Stimulated activated CD8-positive, alpha-beta memory T cell treated with anti-CD3 and anti-CD28 coated beads, Interleukin-7, amount 100 ng/mL, for 1 hour (primary cell): ENCODE results near the gene DAND5.

Source experiments
- DNase-seq, 2 donors: peaks; one replicate each; pipeline ENCODE4 v3.0.0-alpha.2; 2020; ENCODE audit warnings: low read depth in 2 of 2

The DAND5 gene

DNA sequence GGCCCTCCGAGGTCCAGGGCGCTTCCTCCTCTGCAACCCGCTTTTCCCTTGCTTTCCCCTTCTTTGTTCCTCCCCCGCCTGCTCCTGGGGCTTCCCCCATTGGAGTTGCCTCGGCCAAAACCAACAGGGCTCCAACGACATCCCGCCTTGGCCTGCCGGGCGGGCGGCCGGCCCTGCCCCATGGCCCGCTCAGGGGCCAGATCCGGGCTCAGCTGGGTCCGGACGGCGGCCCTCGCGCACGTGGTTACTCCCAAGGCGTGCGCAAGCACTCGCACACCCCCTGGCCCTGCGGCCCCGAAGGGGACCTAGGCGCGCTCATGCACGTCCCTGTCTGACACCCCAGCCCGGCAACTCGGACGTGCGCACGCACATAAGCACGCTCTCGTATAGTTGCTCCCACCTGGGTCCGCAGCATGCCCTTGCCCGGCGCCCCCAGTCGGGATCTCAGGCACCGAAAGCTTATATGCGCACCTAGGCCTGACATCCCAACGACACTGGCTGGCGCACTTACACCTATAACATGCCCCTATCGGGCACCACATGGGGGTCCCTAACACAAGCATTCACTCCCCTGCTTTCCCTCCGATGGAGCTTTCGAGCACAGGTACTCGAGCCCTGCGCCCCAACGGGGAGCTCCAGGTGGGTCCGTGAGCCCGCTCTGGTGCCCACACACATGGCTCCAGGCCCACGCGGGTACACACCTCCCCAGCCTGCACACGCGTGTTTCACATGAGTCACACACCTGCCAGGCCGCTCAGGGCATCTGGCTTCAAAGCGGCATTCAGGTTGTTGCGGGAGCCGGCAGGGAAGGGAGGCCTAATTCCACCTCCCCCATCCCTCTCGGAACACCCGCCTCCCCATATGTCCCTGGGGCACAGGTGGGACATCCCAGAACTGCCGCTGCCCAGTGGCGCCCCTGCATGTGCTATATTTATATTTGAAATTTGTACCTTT lies 40.9 kb downstream of the DAND5 start:
- DNase-seq, result no peak

DNA sequence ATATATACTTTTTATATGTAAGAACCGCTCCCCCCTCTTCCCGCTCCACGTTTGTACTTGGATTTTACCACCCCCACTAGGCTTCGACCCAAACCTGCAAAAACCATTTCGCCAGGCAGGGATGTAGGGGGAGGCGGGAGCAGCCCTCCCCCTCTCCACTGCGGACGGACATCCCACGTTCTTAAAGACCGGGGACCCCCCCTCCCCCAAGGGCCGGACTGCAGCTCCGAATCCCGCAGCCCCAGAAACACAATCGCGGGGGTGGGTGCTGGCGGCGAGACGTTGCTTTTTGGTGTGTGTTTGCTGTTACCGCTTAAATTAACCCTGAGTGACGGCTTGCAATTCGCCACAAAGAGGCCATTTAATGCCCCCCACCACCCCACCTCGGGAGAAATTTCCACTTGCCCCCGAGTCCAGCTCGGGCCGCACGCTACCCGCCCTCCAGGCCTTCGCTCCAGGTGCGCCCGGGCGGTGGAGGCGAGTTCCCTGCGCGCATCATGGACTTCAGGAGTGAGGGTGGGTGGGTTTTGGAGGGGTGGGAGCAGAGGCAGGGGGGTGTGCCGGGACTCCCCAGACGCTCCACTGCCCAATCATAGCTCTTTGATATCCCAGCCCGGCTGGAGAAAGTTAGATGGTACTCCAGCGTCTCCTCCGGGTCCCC lies 41.7 kb downstream of the DAND5 start:
- DNase-seq, result no peak

DNA sequence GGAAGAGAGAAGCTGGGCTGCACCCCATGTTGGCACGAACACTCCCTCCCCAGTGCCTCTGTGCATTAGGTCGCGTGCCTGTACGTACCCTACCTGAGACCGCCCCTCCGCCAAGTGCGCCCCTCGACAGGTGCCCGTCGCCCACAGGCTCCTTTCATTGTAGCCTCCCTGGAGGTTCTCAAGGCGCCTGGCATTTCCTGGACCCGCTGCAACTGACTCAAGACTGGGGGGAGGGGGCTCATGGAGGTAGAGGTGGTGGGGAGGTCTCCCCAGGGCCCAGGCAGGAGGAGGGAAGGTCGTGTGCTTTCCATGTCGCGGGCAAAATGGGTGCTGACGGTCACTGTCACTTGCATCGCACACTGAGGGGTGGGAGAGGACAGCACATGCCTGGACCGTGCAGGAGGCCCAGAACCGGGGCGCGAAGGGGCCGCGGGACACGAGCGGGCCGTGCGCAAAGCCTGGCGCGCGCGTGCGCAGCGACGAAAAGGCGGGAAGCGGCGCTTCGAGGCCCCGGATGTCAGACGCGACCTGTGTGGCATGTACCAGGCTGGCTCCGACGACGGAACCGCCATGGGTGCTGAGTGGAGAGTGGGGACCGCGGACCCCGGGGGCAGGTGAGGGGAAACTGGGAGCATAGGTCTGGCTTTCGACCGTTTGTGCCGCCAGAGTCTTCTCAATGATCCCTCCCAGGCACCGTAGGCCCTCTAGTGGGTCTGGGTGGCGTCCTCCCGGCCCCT lies 42.4 kb downstream of the DAND5 start:
- no peak for DNase-seq

DNA sequence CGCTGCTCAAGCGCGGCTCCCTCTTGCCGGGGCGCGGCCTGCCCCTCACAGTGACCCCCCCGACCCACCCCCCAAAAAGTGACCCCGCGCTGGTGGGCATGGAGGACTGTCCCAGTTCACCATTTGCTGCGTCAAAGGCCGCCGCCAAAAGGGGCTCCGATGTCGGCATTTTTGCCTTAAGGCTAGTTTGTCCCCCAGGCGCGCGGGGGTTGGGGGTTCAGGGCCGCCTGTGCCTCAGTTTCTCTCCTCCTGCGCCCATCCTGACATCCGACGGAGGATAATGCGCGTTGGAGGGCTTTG lies 43.0 kb downstream of the DAND5 start:
- no peak for DNase-seq

DNA sequence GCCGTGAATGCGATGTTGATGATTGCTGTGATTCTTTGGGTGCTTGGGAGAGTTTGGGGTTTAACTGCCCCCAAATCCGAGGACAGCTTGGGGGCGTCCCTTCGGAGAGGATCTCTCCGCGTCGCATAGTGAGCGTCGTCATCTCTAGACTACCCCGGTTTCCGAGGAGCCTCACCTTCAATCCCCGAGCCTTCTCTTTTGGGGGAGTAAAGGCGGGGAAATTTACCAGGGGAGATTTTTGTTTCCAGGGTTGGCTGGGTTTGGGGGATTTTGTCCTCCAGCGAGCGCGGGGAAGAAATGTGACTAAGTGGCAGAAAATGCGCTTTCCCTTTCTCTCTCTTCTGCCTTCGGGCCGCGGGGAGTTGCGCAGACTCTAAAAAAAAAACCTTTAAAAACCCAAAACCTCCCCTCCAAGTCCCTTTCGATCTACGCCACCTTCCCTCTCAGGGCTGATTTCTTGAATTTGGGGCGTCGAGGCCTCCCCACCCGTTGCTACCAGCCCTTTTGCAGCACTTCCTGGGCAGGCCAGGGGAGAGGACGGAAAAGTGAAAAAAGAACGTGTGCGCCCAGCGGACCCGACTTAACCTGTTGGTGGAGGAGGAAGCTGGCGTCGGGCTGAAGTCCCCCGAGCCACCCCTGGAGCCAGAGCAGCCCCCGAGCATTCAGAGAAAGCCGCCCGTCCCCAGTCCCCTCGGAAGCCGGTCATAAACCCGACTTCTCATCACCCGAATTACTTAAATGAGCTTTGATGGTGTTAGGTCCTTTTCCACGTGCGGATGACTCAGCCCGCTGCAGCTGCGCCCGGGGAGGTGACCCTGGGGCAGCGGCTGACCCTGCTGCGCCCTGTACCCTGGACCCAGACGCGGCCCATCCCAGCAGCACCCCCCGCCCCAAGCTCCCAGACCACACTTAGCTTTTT lies 43.6 kb downstream of the DAND5 start:
- no peak for DNase-seq

DNA sequence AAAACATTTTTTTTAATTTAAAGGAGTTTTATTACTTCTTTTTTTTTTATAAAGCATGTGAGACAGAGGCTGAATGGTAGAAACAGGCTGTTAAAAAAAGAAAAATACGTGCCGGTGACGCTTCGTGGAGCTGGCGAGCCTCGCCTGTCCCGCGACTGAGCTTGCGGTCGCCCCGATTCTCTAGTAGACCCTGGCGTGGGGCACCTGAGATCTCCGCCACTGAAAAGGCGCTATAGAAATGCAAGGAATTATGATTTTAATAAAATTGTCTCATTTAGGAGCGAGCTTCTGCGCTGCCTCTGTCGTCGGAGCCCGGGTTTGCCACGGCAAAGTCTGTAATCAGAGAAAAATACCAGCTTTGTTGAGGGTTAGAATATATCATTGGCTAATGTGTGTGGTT lies 44.3 kb downstream of the DAND5 start:
- no peak for DNase-seq

DNA sequence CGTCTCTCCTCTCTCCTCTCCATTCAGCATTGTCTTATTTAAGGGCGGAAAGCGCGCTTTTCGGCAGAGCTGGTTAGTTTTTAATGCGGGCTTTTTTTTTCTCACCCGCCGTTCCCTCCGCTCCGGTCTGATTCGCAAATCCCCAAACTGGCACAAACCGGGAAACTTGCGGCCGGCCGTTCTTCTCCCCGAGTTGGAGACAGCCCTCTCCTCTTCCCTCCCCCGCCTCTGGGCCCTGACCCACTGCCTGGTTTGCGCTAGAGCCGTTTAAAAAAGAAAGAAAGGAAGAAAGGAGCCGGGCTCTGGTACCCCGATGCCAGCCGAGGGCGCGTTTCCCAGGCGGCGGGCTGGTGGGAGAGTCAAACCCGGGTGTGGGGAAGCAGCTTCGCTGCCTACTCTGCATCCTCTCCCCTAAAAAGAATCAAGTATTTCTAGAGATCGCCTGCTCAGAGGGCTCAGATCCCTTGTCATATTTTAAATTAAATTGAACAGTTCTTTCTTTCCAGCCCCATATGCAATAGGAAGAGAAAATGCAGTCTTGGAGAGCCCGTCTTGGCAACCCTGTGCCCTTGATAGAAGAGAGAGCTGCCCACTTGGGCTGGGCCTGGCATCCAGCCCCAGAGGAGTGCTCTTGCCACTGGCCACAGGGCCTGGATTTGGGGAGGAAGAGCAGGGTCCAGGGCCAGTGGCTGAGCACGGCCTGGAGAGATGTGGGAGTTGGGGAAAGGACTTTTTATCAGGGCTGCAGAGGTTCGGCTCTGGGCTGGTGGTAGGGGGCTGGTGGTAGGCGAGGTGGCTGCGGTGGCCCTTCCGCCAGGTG lies 44.9 kb downstream of the DAND5 start:
- no peak for DNase-seq

DNA sequence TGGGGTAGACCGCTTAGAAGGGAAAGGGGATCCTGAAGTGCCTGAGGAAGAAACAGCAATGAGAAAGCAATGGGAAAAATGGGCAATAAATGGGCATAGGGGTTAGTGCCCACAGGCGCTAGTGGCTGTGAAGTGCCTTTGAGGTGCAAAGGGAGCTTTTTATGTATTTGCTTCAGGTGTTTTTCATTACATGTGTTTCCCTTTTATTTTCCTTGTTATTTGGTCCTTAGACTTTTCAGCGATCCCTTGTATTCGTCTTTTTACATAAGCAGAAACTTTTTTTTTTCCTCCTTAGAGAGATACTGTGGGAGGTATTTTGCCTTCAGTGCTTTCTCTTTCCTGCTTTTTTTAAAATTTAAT lies 45.5 kb downstream of the DAND5 start:
- no peak for DNase-seq

DNA sequence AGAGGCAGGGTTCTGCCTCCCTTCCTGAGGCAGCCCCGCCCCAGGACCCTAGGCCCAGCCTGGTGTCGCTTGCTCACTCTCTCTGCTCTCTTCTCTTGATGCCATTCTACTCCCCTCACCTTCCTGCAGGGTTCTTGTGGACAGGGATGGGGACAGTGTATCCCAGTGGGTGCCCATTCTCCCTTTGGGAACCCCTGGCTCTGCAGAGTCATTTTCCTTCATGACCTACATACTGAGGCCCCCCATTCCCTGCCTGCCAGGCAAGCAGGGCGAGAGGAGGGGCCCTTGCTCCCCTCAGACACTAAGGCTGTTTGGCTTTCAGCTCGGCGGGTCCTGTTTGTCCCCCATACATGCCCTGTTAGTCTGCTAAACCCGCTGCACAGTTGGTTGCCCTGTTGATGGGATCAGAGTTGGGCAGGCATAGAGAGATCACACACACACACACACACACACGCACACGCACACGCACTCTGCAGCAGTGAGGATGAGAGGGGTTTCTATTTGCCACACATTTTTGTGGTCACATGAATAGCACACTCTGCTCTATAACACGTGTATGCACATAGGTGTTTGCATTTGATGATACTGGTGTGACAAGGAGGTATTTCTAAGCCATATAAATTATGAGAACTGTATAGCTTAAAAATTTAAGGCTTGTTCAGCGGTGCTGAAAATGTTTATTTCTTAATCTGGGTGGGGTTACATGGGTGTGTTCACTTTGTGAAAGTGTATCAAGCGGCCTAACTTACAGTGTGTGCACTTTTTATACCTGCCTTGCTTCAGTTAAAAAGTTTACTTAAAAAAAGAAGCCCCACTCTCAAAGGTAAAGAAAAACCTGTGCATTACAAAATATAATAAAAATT lies 46.2 kb downstream of the DAND5 start:
- DNase-seq, result no peak

DNA sequence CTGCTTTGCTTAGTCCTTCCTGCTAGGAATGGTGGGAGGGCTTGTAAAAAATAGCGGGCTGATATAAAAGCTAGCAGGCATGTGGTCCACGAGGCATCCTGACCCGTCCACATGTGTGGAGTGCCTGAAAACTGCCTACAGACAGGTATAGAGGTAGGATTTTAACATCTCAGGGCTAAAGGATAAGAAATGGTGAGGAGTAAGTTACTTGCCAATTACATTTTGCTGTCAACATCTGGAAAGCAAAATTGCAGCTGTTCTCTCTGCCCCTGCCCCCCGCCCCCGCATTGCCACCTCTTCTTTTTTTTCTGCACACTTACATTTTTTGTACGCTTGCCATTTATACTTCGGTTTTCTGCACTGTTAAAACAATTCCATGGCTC lies 46.9 kb downstream of the DAND5 start:
- DNase-seq, result no peak

DNA sequence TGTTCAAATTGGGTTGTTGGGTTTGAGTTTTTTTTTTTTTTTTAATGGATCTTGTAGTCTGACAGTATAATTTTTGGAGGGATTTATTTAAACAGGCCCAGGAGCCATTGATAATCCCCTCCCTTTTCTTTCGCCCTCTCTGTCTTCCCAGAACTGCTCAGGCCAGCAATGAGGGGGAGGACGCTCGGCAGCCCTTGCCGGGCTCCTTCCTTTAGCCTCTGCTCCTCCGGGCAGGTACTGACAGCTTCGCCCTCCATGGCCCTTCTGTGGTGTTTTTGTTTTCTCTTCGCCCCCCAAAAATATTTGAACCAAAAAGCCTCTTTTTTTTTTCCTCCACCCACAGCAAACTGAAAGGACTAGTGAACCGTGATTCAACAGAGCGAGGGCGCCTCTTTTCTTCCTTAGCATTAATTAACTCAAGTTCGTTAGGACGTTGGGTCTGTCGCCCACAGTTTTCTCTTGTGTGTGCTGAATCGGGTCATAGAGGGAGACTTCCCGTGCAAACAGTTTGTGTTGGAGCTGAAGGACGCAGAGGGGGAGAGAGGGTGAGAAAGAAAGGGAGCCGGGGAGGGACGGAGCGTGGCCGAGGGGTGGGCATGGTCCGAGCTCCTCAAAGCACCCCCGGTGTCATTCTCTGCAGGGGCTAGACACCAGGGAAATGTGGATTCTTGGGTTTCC lies 47.4 kb downstream of the DAND5 start:
- no peak for DNase-seq

DNA sequence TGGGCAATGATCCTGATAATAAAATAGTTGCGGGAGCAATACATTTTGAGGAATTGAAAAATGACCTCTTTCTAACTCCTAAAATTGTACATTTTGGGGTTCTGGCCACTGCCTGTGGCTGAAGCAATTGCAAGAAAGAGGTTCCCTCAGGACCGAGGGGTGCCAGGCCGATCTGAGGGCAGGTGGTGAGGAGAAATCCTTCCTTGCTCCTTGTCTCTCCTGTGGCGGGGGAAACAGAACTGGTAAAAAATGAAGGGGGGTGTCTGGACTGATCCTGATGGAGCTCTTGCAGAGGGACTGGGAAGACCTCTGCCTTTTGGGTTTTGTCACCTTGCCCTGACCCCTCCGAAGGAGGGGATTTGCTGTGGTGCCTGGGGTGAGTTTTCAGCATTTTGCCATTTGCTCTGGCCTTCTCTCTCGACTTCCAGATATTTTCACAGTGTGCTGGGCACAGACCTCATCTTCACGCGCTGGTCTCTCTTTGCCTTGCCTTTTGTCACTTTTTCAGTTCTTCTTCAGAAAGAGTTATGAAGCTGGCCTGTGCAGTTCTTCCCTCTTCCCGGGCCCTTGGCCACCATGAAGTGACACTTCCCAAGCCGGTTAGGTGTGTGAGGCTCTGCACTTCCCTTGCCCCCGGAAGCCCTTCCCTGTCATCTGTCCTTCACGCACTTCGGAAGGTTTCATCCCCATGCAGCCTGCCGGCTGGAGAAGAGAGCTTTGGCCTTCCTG lies 48.1 kb downstream of the DAND5 start:
- no peak for DNase-seq

DNA sequence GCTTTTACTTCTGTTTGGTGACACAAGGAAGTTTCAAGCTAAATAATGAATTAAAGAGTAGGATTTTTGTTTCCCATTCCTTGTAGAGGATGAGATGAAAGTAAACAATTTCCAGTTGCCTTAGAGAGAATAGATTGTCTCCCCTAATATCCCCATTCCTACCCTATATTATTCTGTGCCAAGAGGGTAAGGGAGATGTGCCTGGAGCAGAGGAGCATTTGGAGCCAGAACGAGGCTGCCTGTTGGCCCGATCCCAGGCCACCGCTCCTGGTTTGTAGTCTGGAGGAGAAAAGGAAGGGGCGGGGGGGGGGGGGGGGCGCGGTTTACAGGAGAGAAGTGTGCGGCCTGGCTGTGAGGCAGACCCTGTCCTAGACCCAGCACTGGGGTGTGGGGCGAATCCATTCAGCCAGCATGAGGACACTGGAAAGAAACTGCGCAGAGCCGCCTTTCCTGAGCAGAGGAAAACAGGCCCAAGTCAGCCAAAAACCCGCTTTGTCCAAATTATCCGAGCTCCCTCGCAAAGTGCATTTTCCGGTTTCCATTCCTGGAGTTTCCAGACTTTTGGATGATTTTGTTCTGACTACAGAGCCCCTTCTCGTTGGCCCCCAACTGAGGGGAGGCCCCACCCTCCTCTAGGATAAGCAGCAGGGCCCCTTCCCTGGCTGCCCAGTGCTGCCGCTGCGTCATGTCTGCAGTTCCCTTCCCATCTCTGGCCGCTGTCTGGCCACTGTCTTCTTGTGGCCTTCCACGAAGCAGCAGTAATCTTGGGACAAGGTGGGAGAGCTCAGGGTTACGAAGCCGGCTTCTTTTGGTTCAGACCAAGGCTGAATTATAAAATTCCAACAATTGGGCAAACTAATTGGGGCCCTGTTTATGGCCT lies 48.9 kb downstream of the DAND5 start:
- no peak for DNase-seq

DNA sequence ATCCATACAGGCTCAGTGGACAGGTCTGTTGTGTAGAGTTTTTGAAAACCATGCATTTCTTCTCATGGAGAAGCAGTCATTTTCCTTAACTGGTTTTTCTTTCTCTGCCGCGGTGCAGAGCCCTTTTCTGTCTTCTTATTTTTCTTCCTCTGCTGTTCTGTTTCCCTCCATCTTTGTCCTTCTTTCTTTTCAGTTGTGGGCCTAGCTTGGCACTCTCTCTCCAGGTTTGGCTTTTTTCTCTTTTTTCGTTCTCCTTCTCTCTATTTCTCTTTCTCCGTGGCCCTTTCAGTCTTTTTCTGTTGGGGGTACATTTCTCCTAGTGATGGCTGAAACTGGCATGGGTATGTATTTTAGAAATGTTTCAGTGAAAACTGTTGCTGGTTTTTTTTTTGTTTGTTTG lies 50.0 kb downstream of the DAND5 start:
- DNase-seq, result no peak

DNA sequence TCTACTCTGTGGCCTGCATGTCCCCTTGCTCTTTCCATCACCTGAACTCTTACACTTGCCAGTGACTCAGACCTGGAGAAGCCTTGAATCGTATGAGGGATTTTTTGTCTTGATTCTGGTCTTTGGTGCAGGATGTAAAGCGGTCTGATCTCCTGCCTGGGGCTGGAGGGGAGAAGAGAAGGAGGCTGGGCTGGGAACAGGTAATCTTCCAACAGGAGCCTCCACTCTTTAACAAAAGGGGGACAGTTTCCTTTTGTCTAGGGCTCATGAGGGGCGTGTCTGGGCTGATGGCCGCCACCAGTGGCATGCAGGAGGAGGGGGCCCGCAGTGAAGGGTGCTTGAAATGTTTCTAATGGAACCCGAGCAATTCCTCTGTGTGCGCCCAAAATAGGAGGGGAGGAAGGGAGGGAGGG lies 50.6 kb downstream of the DAND5 start:
- no peak for DNase-seq

DNA sequence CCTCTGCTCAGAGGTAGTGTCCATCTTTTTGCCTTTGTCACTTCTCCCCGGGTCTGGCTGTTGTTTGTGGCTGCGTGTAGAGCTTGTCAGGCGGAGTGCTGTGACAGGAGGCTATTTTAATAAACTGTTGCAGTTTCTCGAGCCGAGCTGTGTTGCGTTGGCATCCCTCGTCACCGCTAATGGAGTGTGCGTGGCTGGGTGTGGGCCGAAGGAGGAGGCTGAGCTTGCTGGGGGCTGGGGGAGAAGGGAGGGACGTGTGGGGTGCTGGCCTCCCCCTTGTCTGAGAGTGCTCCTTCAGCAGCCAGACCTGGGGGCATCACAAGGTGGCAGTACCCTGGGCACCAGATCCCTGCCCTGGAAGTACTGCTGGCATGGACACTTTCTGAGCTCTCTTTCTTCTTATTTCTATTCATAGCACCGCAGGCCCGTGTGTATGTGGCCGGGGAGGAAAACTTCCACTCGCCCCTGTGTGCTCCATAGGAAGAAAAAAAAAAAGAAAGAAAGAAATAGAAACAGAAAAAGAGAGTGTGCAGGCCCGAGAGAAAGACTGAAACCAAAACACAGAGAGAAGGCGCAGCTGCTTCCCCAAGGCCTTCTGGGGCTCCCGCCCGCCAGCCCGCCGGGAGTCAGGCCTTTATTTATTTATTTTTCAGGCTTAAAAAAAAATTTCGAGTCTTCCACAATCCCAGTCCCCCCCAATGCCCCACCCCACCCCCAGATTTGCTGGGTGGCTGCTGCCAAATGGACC lies 52.9 kb downstream of the DAND5 start:
- DNase-seq, result no peak
